ENCODE results near the gene LIPF. TPM values are rescaled to one million over a fixed set of nuclear protein-coding genes. Genes with fewer than 3 reads are reported as not detected.

The LIPF gene, protein sequence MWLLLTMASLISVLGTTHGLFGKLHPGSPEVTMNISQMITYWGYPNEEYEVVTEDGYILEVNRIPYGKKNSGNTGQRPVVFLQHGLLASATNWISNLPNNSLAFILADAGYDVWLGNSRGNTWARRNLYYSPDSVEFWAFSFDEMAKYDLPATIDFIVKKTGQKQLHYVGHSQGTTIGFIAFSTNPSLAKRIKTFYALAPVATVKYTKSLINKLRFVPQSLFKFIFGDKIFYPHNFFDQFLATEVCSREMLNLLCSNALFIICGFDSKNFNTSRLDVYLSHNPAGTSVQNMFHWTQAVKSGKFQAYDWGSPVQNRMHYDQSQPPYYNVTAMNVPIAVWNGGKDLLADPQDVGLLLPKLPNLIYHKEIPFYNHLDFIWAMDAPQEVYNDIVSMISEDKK
- total RNA-seq: 1 to 10 TPM in 1 of 4 donors, under 1 TPM in 1, not detected in 2; 0.88 to 4.4 TPM

DNA sequence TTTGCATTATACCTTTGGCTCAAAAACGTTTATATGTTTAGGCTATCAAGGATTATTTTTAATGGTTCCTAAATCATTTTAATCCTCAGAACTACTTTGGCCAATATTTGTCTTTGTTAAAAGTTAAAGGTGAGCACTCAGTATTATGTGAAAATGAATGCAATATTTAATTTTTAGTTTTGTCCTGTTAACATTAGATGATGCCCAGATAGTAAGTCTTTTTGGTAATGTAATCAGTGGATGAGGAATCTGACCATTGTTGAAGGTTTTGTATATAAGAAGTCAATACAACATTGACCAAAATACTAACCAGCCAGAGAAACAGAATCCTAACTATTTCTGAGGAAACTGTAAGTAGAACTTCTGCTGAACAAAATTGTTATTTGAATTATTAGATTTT lies at the start of gene LIPF:
Gene LIPF (plus strand): TSS at position 301 of the 400 bp plus-strand sequence. CDS start 2,856 bp downstream, outside the sequence.
- Histone ChIP-seq H3K36me3 (no peaks in the 10 kb centered on the region), H3K27me3 (no peaks in the 10 kb centered on the region), H3K9me3 (no peaks in the 10 kb centered on the region), H3K27ac (no peak within 1 kb of the TSS), H3K4me1 (no peaks in the 10 kb centered on the region), H3K4me3 (no peak within 1 kb of the TSS)
- intact Hi-C loops (cut with DNase I; ENCODE audit: low total_unique reads): no loop called here
- TF ChIP-seq POLR2A (IDR thresholded peaks at IDR 0.05): no peak
- TF ChIP-seq, protein P1, sequence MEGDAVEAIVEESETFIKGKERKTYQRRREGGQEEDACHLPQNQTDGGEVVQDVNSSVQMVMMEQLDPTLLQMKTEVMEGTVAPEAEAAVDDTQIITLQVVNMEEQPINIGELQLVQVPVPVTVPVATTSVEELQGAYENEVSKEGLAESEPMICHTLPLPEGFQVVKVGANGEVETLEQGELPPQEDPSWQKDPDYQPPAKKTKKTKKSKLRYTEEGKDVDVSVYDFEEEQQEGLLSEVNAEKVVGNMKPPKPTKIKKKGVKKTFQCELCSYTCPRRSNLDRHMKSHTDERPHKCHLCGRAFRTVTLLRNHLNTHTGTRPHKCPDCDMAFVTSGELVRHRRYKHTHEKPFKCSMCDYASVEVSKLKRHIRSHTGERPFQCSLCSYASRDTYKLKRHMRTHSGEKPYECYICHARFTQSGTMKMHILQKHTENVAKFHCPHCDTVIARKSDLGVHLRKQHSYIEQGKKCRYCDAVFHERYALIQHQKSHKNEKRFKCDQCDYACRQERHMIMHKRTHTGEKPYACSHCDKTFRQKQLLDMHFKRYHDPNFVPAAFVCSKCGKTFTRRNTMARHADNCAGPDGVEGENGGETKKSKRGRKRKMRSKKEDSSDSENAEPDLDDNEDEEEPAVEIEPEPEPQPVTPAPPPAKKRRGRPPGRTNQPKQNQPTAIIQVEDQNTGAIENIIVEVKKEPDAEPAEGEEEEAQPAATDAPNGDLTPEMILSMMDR (IDR thresholded peaks at IDR 0.05): no peak
- no peak for DNase-seq

DNA sequence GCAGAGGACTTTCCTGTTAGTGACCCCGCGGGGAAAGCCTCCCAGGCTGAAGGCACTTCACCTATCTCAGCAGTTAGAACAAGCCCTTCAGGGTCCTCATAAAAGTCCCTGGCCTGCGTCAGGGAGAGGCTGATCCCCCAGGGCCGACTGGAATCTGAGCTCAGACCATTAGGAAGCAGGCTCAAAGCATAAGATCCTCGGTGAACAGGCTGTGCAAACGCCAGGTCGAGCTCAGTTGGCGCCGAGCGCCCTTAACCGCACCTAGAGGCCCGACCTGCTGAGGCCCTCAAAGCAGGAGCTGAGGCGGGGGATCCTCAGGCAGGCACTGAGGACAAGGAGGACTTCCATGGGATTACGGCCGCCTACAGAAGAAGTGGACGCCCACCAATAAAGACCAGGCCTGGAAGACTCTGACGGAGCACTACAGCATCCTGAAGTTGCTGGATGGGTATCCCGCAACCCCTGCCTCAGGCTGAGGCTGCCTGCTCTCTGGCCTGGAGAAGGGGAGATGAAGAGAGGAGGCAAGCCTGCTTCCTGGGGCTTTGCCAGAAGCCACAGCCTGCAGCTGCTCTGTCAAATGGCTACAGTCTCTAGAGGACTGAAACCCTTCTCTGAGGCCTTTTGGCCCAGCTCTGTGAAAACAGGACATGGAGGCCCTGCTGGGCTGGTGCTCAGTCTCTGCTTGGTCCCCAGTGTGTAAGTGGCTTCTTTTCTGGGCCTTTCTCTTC lies 47.8 kb upstream of the LIPF start:
- no peak for TF ChIP-seq POLR2A (IDR thresholded peaks at IDR 0.05)
- TF ChIP-seq, protein P1 (IDR thresholded peaks at IDR 0.05): no peak
- Histone ChIP-seq H3K9me3 (no peaks in the 10 kb centered on the region), H3K27me3 (no peaks in the 10 kb centered on the region), H3K36me3 (no peaks in the 10 kb centered on the region), H3K27ac (no peak overlapping the region), H3K4me1 (no peaks in the 10 kb centered on the region), H3K4me3 (no peak overlapping the region)
- DNase-seq: no peak
- intact Hi-C loops (cut with DNase I; ENCODE audit: low total_unique reads): no loop called here

DNA sequence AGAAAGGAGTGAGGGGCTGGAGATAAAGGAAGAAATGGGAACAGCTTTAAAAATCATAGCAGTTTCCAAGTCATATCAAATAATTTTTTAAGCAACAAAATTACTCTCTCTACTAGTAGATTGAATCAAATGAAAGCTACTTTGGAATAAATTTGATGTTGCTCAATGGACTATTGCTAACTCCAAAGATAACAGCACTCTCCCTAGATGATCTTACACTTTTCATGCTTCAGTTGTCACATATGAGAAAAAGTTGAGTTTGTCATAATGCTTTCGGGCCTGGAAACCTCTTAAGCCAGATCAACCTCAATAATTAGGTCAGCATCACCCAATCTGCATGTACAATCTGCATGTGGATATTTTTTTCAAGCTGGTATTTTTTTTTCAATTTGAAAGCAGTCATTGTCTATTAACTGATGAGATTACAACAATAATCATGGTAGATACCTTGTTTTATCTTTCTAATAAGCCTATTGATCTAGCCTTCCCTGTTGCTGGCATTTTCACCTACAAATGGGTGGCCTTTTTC lies 46.4 kb upstream of the LIPF start:
- H3K4me1 ChIP-seq: no peaks in the 10 kb centered on the region
- H3K4me3 ChIP-seq: no peak overlapping the region
- no peaks in the 10 kb centered on the region for H3K27me3 ChIP-seq
- no peaks in the 10 kb centered on the region for H3K36me3 ChIP-seq
- no peak for DNase-seq
- intact Hi-C loops (cut with DNase I; ENCODE audit: low total_unique reads): no loop called here
- TF ChIP-seq, protein P1 (IDR thresholded peaks at IDR 0.05): no peak
- no peak for TF ChIP-seq POLR2A (IDR thresholded peaks at IDR 0.05)
- no peak overlapping the region for H3K27ac ChIP-seq
- no peaks in the 10 kb centered on the region for H3K9me3 ChIP-seq

DNA sequence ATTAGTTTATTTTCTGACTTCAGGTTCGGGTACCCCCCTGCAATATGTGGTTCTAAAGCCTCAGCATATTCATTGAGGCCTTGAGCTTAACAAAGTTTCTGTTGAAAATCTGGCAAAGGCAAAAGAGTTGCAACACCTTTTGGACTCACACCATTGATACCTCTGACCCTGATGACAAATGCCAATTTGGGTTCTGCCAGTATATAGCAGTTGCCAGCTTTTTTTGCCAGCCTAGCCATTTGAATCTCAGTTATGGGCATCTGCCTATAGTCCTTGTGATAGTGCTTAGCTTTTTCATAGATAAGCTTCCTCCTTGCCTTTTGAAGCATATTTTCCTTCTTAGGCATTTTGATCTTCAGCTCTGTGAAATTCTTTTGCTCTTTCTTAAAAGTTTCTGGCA lies 45.7 kb upstream of the LIPF start:
- H3K27me3 ChIP-seq: no peaks in the 10 kb centered on the region
- intact Hi-C loops (cut with DNase I; ENCODE audit: low total_unique reads): no loop called here
- no peak overlapping the region for H3K4me3 ChIP-seq
- no peaks in the 10 kb centered on the region for H3K36me3 ChIP-seq
- H3K27ac ChIP-seq: no peak overlapping the region
- H3K4me1 ChIP-seq: no peaks in the 10 kb centered on the region
- H3K9me3 ChIP-seq: no peaks in the 10 kb centered on the region
- TF ChIP-seq, protein P1 (IDR thresholded peaks at IDR 0.05): no peak
- TF ChIP-seq POLR2A (IDR thresholded peaks at IDR 0.05): no peak
- no peak for DNase-seq

DNA sequence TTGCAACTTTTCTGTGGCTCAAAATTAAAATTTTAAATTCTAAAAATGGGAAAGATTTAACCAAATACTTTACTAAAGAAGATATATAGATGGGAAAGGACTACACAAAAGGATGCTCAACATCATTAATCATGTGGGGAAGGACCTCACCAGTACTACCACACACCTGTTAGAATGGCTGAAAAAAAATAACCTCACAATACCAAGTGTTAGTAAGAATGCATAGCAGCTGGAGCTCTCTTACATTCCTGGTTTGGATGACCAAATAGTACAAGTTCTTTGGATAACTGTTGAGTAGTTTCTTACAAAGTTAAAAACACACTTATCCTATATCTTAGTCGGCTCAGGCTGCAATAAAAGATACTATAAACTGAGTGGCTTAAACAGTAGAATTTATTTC lies 43.8 kb upstream of the LIPF start:
- Histone ChIP-seq H3K36me3 (no peaks in the 10 kb centered on the region), H3K4me3 (no peak overlapping the region), H3K27me3 (no peaks in the 10 kb centered on the region), H3K27ac (no peak overlapping the region), H3K4me1 (no peaks in the 10 kb centered on the region), H3K9me3 (no peaks in the 10 kb centered on the region)
- TF ChIP-seq, protein P1 (IDR thresholded peaks at IDR 0.05): no peak
- no peak for TF ChIP-seq POLR2A (IDR thresholded peaks at IDR 0.05)
- DNase-seq: no peak
- intact Hi-C loops (cut with DNase I; ENCODE audit: low total_unique reads): no loop called here

Data from uterus (tissue), 4 donors.